HEK293 (cell line): ENCODE measurements around the gene CRYBA4.

Experiments used
- CTCF ChIP-seq: fragments of 450-650 bp; formaldehyde crosslinking; IDR thresholded peaks from 2 replicates; pipeline ENCODE4 v1.5.1; 2016; ENCODE audit warnings: missing biosample characterization, missing genetic modification characterization
- PRDM1 ChIP-seq: fragments of 450-650 bp; formaldehyde crosslinking; IDR thresholded peaks from 2 replicates; pipeline ENCODE4; 2016; ENCODE audit warnings: missing biosample characterization, missing genetic modification characterization
- SP7 ChIP-seq: fragments of 450-650 bp; formaldehyde crosslinking; IDR thresholded peaks from 2 replicates; pipeline ENCODE4 v1.5.1; 2016; ENCODE audit warnings: missing biosample characterization, missing genetic modification characterization
- ZFP3 ChIP-seq: fragments of 450-650 bp; formaldehyde crosslinking; IDR thresholded peaks from 2 replicates; pipeline ENCODE4 v1.5.1; 2016; ENCODE audit warnings: low read depth, missing biosample characterization, missing genetic modification characterization
- ZNF155 ChIP-seq: fragments of 450-650 bp; formaldehyde crosslinking; IDR thresholded peaks from 2 replicates; pipeline ENCODE4 v1.5.1; 2016; ENCODE audit warnings: missing biosample characterization, missing genetic modification characterization
- ZNF292 ChIP-seq: fragments of 450-650 bp; formaldehyde crosslinking; IDR thresholded peaks from 2 replicates; pipeline ENCODE4 v1.5.1; 2016; ENCODE audit warnings: low read depth, missing biosample characterization, missing genetic modification characterization, borderline replicate concordance
- ZNF426 ChIP-seq: fragments of 450-650 bp; formaldehyde crosslinking; IDR thresholded peaks from 2 replicates; pipeline ENCODE4 v1.5.1; 2017; ENCODE audit warnings: missing biosample characterization, missing genetic modification characterization, mild to moderate bottlenecking, inconsistent platforms, moderate library complexity
- ZNF433 ChIP-seq: fragments of 450-650 bp; formaldehyde crosslinking; IDR thresholded peaks from 2 replicates; pipeline ENCODE4 v1.5.1; 2016; ENCODE audit warnings: missing biosample characterization, missing genetic modification characterization, low read depth
- ZNF530 ChIP-seq: fragments of 450-650 bp; formaldehyde crosslinking; IDR thresholded peaks from 2 replicates; pipeline ENCODE4 v1.5.1; 2016; ENCODE audit warnings: low read depth, missing biosample characterization, missing genetic modification characterization
- ZNF571 ChIP-seq: fragments of 450-650 bp; formaldehyde crosslinking; IDR thresholded peaks from 2 replicates; pipeline ENCODE4 v1.5.0; 2017; ENCODE audit warnings: missing biosample characterization, missing genetic modification characterization
- ZNF670 ChIP-seq: fragments of 450-650 bp; formaldehyde crosslinking; IDR thresholded peaks from 2 replicates; pipeline ENCODE4 v1.5.1; 2016; ENCODE audit warnings: missing biosample characterization, missing genetic modification characterization, low read depth
- TF ChIP-seq, protein P1 (sequence below): fragments of 450-650 bp; formaldehyde crosslinking; IDR thresholded peaks from 2 replicates; pipeline ENCODE4 v1.5.1; 2016; ENCODE audit warnings: missing biosample characterization, missing genetic modification characterization
- TF ChIP-seq, protein P2 (sequence below): fragments of 450-650 bp; formaldehyde crosslinking; IDR thresholded peaks from 2 replicates; pipeline ENCODE4 v1.5.1; 2016; ENCODE audit warnings: missing biosample characterization, missing genetic modification characterization
- TF ChIP-seq, protein P3 (sequence below): fragments of 450-650 bp; formaldehyde crosslinking; IDR thresholded peaks from 2 replicates; pipeline ENCODE4 v1.5.0; 2017; ENCODE audit warnings: missing biosample characterization, missing genetic modification characterization, borderline replicate concordance

GRCh38 chr22:26581026-26581425 lies 40.7 kb upstream of the CRYBA4 start:
- no peak for TF ChIP-seq ZNF571 (tag by site-specific recombination)
- no peak for TF ChIP-seq SP7
- TF ChIP-seq, protein P1, sequence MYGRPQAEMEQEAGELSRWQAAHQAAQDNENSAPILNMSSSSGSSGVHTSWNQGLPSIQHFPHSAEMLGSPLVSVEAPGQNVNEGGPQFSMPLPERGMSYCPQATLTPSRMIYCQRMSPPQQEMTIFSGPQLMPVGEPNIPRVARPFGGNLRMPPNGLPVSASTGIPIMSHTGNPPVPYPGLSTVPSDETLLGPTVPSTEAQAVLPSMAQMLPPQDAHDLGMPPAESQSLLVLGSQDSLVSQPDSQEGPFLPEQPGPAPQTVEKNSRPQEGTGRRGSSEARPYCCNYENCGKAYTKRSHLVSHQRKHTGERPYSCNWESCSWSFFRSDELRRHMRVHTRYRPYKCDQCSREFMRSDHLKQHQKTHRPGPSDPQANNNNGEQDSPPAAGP (tag by site-specific recombination) = no peak
- TF ChIP-seq ZNF670 (tag by site-specific recombination) = no peak
- no peak for TF ChIP-seq PRDM1 (tag by site-specific recombination)
- TF ChIP-seq CTCF (tag by site-specific recombination) = no peak
- TF ChIP-seq, protein P2, sequence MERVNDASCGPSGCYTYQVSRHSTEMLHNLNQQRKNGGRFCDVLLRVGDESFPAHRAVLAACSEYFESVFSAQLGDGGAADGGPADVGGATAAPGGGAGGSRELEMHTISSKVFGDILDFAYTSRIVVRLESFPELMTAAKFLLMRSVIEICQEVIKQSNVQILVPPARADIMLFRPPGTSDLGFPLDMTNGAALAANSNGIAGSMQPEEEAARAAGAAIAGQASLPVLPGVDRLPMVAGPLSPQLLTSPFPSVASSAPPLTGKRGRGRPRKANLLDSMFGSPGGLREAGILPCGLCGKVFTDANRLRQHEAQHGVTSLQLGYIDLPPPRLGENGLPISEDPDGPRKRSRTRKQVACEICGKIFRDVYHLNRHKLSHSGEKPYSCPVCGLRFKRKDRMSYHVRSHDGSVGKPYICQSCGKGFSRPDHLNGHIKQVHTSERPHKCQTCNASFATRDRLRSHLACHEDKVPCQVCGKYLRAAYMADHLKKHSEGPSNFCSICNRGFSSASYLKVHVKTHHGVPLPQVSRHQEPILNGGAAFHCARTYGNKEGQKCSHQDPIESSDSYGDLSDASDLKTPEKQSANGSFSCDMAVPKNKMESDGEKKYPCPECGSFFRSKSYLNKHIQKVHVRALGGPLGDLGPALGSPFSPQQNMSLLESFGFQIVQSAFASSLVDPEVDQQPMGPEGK (tag by site-specific recombination) = no peak
- TF ChIP-seq, protein P3, sequence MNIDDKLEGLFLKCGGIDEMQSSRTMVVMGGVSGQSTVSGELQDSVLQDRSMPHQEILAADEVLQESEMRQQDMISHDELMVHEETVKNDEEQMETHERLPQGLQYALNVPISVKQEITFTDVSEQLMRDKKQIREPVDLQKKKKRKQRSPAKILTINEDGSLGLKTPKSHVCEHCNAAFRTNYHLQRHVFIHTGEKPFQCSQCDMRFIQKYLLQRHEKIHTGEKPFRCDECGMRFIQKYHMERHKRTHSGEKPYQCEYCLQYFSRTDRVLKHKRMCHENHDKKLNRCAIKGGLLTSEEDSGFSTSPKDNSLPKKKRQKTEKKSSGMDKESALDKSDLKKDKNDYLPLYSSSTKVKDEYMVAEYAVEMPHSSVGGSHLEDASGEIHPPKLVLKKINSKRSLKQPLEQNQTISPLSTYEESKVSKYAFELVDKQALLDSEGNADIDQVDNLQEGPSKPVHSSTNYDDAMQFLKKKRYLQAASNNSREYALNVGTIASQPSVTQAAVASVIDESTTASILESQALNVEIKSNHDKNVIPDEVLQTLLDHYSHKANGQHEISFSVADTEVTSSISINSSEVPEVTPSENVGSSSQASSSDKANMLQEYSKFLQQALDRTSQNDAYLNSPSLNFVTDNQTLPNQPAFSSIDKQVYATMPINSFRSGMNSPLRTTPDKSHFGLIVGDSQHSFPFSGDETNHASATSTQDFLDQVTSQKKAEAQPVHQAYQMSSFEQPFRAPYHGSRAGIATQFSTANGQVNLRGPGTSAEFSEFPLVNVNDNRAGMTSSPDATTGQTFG = no peak
- no peak for TF ChIP-seq ZNF426
- no peak for TF ChIP-seq ZNF433 (tag by site-specific recombination)
- no peak for TF ChIP-seq ZNF292 (tag by site-specific recombination)
- no peak for TF ChIP-seq ZNF155 (tag by site-specific recombination)
- no peak for TF ChIP-seq ZNF530 (tag by site-specific recombination)
- no peak for TF ChIP-seq ZFP3
